Adrenal gland (tissue), 12 donors: ENCODE results near the gene L3MBTL3. TPM values are rescaled to one million over a fixed set of nuclear protein-coding genes. Genes with fewer than 3 reads are reported as not detected.

Experiments
- DNase-seq, 7 donors: peaks; one replicate each; pipeline ENCODE4 v3.0.0-alpha.2; 2019 to 2020
- H3K27ac ChIP-seq, 5 donors: fragments of 200-600 bp; sonication (generic) in 4 of 5; 1 replicate in 3 of 5; 2 replicates in 2 of 5; pipeline versions ENCODE4 v1.5.1 to v1.8.0; 2016 to 2020; ENCODE audit warnings: mild to moderate bottlenecking in 1 of 5
- H3K27me3 ChIP-seq: fragments of 200-600 bp; 2 replicates; pipeline ENCODE4 v1.8.0; 2021
- H3K36me3 ChIP-seq, 2 donors: fragments of 200-600 bp; replicated peaks in 1 of 2; 1 replicate in 1 of 2; 2 replicates in 1 of 2; pipeline versions ENCODE4 v1.5.1 to v1.8.0; 2018 to 2022
- H3K4me1 ChIP-seq, 2 donors: fragments of 200-600 bp; replicated peaks in 1 of 2; 1 replicate in 1 of 2; 2 replicates in 1 of 2; pipeline versions ENCODE4 v1.5.1 to v1.8.0; 2018 to 2021
- H3K4me3 ChIP-seq, 4 donors: fragments of 200-600 bp; sonication (generic) in 3 of 4; one replicate each; pipeline ENCODE4 v1.5.1; 2016 to 2018
- H3K9me3 ChIP-seq, 3 donors: fragments of 200-600 bp; sonication (generic) in 1 of 3; replicated peaks in 1 of 3; 1 replicate in 2 of 3; 2 replicates in 1 of 3; pipeline versions ENCODE4 v1.5.1 to v1.8.0; 2016 to 2021
- POLR2A ChIP-seq, 2 donors: fragments of 450-650 bp; IDR thresholded peaks; one replicate each; pipeline ENCODE4 v1.6.1; 2017; ENCODE audit warnings: antibody characterized with exemption in 2 of 2, mild to moderate bottlenecking in 2 of 2, moderate library complexity in 1 of 2
- WGBS, 4 donors: extraction: QIAGEN DNeasy Blood & Tissue Kit in 2 of 4; methylation state at CpG; one replicate each; pipeline versions ENCODE4 v1.1.5 to v1.1.7; 2013 to 2017; 5-methylcytosine and 5-hydroxymethylcytosine counted together
- intact Hi-C, 2 donors: fragments of 100-400 bp; cut with DNase I; formaldehyde crosslinking; loops; one replicate each; pipeline versions ENCODE4 v1.14.1 to v1.15.0; 2022 to 2023
- polyA plus RNA-seq, 3 donors: library from polyadenylated mRNA; stranded (reverse); fragments of 200-250 nt in 2 of 3; fragments of 350-450 nt in 1 of 3; fragmentation: Illumina TruSeq in 1 of 3; extraction: RNeasy Lipid Tissue Mini Kit (QIAGEN cat#74804) in 1 of 3; gene quantifications; one replicate each; pipeline ENCODE4 v1.2.3, GENCODE V29; 2013 to 2014
- total RNA-seq, 9 donors: library from RNA; depleted of rRNA in 4 of 9; stranded (reverse); fragments of >200 nt in 4 of 9; fragments of 120-200 nt in 1 of 9; fragmentation: NEBNext Ultra II Directional in 1 of 9; extraction: Animal tissue kit (Norgen Biotek cat#: 25700) in 1 of 9; gene quantifications; one replicate each; pipeline versions ENCODE4 v1.1.0 to v1.2.4, GENCODE V29; 2013 to 2023
- TF ChIP-seq, protein P1 (sequence below), 6 experiments: fragments of 450-650 bp in 4 of 6; fragments of 200-600 bp in 2 of 6; sonication (generic) in 1 of 6; IDR thresholded peaks; 1 replicate in 5 of 6; 2 replicates in 1 of 6; pipeline versions ENCODE4 v1.5.1 to v1.8.0; 2016 to 2021; ENCODE audit warnings: antibody characterized with exemption in 6 of 6, mild to moderate bottlenecking in 2 of 6, moderate library complexity in 1 of 6
- donor health status: healthy with polysubstance abuse.
- donor health status: Bipolar disorder and iron deficiency.
- donor health status: DM: yes; HTN: yes; CAD: no.
- donor health status: DM: no; HTN: no; CAD: no.
- donor health status: DM: no; HTN: no; CAD: no.
- donor health status: DM: yes; HTN: yes; CAD: no.

The L3MBTL3 gene
- total and polyA plus RNA-seq, 12 donors: 7.2 to 32.5 (median 17.3) TPM

DNA sequence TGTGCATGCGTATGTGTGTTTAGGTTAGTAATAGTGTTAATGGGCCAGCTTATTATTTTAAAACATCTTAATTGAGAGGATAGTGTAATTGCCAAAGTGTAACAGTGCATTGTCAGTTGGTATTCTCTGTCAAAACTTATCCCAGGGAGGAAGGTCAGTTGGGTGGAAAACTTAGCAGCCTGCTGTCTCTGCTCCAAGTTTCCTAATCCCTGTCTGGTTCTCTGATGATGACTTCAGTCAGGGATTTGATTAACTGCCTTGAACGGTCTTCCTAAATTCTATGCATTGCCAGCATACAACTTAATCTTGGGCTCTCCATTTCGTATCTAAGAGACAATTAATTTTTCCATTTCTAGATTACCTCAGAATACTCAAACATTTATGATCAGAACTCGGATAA is 51.1 kb downstream of the L3MBTL3 start:
- Histone ChIP-seq H3K4me3 (no peak overlapping the region), H3K4me1 (peaks cover 8 to 20% of the 10 kb centered on the region in 2 donors), H3K27ac (peak overlapping the region in 3 of 5 donors; percentile 8 to 27 (median 24)), H3K36me3 (no peaks in the 10 kb centered on the region), H3K27me3 (no peaks in the 10 kb centered on the region), H3K9me3 (no peaks in the 10 kb centered on the region)
- intact Hi-C loops: no loop called here
- 54 to 64% (median 61%) methylated on average over 4 of the region's 4 CpGs for WGBS, 4 donors
- DNase-seq: peak in 1 of 7 donors; percentile 31
- TF ChIP-seq POLR2A (IDR thresholded peaks at IDR 0.05): no peak
- TF ChIP-seq, protein P1, sequence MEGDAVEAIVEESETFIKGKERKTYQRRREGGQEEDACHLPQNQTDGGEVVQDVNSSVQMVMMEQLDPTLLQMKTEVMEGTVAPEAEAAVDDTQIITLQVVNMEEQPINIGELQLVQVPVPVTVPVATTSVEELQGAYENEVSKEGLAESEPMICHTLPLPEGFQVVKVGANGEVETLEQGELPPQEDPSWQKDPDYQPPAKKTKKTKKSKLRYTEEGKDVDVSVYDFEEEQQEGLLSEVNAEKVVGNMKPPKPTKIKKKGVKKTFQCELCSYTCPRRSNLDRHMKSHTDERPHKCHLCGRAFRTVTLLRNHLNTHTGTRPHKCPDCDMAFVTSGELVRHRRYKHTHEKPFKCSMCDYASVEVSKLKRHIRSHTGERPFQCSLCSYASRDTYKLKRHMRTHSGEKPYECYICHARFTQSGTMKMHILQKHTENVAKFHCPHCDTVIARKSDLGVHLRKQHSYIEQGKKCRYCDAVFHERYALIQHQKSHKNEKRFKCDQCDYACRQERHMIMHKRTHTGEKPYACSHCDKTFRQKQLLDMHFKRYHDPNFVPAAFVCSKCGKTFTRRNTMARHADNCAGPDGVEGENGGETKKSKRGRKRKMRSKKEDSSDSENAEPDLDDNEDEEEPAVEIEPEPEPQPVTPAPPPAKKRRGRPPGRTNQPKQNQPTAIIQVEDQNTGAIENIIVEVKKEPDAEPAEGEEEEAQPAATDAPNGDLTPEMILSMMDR (IDR thresholded peaks at IDR 0.05): no peak

DNA sequence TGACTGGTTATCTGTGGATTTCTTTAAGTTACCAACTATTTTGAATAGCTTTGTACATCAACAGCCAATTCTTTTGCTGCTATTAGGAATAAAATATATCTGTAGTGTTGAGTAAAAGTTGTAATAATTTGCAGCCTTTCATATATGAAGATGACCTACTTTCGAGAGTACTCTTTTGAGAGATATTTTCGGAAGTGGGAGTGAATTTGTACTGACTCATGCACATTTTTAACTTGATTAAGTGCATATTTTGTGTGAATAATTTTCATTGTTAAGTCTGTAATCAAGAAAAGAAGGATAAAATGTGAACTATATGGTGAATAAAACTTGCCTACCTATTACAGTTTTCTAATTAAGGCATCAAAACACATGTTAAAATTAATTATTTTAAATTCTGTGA is 51.9 kb downstream of the L3MBTL3 start:
- Histone ChIP-seq H3K4me3 (no peak overlapping the region), H3K27ac (peak overlapping the region in 2 of 5 donors; percentile 12 to 27), H3K36me3 (no peaks in the 10 kb centered on the region), H3K9me3 (no peaks in the 10 kb centered on the region), H3K4me1 (peaks cover 8 to 20% of the 10 kb centered on the region in 2 donors), H3K27me3 (no peaks in the 10 kb centered on the region)
- intact Hi-C loops: no loop called here
- no peak for DNase-seq
- no peak for TF ChIP-seq POLR2A (IDR thresholded peaks at IDR 0.05)
- TF ChIP-seq, protein P1 (IDR thresholded peaks at IDR 0.05): no peak
- 21 to 31% (median 25%) methylated on average over 2 of the region's 2 CpGs for WGBS, 4 donors

DNA sequence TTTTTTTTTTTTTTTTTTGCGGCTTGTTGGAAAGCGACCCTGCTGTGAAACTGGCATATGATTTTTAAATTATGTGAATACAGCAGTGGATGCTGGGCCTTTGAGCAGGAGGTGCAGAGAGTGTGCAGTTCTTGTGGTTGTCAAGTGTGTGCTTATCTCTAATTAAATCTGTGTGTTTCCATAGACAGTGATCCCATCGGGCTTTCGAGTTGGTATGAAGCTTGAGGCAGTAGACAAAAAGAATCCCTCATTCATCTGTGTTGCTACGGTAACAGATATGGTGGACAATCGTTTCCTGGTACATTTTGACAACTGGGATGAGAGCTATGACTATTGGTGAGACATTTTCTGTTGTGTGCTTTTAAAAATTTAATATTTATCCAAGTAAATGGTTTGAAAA is 52.4 kb downstream of the L3MBTL3 start:
- intact Hi-C loops: no loop called here
- 70 to 80% (median 75%) methylated on average over 6 of the region's 6 CpGs for WGBS, 4 donors
- TF ChIP-seq POLR2A (IDR thresholded peaks at IDR 0.05): no peak
- TF ChIP-seq, protein P1 (IDR thresholded peaks at IDR 0.05): no peak

DNA sequence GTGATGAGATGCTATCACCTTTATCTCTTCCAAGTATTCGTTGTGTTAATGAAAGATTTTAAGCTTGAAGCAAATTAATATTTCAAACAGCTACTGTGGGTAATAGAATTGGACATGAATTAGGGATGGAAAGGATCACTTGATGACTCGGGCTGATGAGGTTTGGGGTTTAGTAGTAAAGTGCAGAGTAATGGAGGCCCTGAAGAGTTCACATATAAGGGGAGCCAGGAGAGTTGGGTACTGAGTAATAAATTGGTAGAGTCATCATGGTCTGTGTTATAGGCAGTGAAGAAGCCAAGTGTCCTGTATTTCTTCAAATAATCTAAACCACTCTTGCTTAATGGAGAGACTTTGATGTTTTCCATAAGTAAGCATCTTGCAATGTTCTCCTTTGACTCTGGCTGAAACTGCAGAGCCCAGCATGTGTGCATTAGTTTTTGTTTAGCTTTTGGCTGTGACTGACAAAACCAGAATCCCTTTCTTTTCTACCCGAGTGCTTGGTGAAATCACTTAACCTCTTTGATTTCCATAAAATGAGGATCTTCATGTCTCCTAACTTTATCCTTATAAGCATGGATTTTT is 57.6 kb downstream of the L3MBTL3 start:
- no peak overlapping the region for H3K27ac ChIP-seq
- H3K9me3 ChIP-seq: no peaks in the 10 kb centered on the region
- intact Hi-C loops: no loop called here
- TF ChIP-seq, protein P1 (IDR thresholded peaks at IDR 0.05): no peak
- TF ChIP-seq POLR2A (IDR thresholded peaks at IDR 0.05): no peak
- H3K4me1 ChIP-seq: peaks cover 0 to under 1% of the 10 kb centered on the region in 2 donors
- peaks cover 0 to 14% of the 10 kb centered on the region in 2 donors for H3K36me3 ChIP-seq
- no peak overlapping the region for H3K4me3 ChIP-seq
- no peak for DNase-seq
- no peaks in the 10 kb centered on the region for H3K27me3 ChIP-seq
- 70 to 90% (median 81%) methylated on average over 3 of the region's 3 CpGs for WGBS, 4 donors

More for the DNA sequence above, 52.4 kb downstream of the L3MBTL3 start:
- no peaks in the 10 kb centered on the region for H3K36me3 ChIP-seq
- H3K9me3 ChIP-seq: no peaks in the 10 kb centered on the region
- no peak for DNase-seq
- no peak overlapping the region for H3K27ac ChIP-seq
- H3K4me1 ChIP-seq: peaks cover 8 to 20% of the 10 kb centered on the region in 2 donors
- H3K27me3 ChIP-seq: no peaks in the 10 kb centered on the region
- no peak overlapping the region for H3K4me3 ChIP-seq
